Activated CD8-positive, alpha-beta memory T cell treated with anti-CD3 and anti-CD28 coated beads, Interleukin-2, amount 50 U/mL, for 4 hours (primary cell): ENCODE measurements around the gene ABR.

Experiments used
- DNase-seq: peaks from one replicate; pipeline ENCODE4 v3.0.0-alpha.2; 2020

Gene ABR

DNA sequence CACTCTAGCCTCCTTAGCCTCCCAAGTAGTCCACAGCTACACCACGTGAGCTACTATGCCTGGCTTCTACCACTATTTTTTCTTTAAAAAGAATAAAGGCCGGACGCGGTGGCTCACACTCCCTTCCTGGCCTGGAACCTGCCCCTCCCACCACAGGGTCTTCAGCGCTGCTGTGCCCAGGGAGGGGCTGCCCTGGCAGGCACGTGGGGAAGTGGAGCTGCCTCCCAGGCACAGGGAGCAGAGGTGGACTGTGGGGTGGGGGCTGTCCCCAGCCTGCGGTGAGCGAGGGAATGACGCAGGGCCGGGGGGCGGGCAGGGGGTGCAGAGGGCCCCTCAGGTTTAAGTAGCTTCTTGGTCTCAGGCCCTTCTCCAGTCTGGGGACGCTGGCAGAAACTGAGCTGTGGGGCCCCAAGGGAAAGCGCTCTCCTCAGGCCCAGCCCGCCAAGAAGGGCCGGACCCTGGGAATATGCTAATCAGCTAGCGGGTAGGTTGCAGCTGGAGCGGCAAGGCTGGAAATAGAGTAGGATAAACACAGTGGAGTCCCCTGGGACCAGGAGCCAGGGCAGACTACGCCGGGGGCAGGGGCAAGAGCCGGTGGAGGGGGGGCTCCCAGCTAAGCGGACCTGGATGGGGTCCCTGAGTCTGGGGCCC is 136.1 kb downstream of the ABR start:
- DNase-seq: no peak

DNA sequence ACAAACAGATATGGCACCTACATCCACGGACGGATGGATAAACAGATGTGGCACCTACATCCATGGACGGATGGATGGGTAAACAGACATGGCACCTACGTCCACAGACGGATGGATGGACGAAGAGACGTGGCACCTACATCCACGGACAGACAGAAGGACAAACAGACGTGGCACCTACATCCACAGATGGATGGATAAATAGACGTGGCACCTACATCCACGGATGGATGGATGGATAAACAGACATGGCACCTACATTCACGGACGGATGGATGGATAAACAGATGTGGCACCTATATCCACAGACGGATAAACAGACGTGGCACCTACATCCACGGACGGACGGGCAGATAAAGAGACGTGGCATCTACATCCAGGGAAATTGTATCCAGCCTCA is 137.3 kb downstream of the ABR start:
- no peak for DNase-seq

DNA sequence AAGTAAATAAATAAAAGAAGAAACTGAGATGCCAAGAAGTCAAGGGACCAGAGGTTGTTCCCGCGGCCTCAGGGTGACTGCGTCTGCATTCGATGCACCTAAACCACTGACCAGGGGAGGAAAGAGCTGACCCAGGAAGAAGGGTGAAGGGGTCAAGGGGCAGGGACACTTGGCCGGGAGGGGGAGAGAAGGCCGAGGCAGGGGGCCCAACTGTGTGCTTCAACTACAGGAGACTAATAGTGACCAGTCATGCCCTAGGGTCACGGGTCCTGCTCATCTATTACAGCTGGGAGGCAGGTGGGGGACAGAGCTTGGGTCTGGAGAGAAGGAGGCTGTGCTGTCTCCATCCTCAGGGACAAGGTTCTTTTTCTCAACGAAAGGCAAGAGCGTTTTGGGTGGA is 138.0 kb downstream of the ABR start:
- DNase-seq: no peak

DNA sequence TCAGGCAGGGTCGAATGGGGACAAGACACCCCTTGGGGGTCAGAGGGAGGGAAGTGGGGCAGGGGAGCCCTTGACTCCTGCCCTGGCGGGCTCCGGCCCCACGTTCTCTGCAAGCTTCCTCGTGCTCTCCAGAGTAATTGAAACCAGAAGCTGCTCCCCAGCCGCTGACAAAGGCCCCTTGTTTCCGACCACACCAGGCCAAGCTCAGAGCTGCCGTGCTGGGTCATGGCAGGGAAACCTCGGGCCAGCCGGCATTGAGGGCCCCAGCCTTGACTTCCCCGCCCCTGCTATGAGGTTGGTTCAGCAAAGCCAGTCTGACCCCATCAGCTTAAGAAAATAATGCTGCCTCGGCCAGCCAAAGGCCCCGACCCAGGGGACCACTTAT is 139.6 kb downstream of the ABR start:
- no peak for DNase-seq

DNA sequence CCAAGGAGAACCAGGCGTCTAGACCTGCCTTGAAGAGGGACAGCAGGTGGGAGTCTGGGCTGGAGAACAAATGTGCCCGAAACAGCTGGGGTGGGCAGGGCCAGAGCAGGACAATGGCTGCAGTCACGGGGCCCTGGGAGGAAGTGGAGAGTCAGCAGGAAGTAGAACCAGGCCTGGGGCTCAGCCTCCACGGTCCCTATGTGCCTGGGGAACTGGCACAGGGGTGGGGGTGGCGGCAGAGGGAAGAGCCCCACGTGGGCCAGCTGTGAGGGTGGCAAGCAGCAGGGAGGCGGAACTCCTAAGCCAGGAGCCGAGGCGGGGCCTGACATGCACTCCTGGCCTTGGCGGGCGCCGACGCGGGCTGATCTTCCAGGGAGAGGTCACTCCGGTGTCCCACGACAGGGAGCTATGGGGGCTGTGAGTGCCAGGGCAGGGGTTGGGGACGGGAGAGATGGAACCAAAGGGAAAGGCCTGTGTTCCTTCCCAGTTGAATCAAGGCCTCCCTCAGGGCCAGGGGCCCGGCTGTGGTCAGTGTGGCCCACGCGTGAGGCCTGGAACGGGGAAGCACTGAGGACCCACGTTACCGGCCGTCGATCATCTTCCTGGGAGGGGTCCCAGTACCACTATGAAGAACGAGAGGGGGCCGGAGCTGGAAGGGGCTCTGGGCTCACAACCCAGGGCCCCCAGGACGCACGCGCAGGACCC is 140.1 kb downstream of the ABR start:
- DNase-seq: no peak

DNA sequence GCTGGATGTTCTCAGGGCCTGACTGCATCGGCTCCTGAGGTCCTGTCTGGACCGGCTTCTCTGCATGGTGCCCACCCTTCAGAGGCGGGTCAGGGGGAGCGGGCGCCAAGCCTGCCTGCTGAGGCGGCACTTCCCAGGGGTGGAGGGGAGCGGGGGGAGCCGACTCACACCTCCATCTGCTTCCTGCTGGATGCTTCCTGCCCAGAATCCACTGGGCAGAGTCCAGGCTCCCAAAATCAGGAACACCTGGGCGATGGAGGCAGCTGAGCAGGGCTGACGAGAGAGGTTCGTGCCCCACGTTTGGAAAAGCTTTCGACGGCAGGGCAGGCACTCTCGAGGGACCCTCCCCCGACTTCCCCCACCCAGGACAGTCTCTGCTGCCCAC is 140.7 kb downstream of the ABR start:
- no peak for DNase-seq

DNA sequence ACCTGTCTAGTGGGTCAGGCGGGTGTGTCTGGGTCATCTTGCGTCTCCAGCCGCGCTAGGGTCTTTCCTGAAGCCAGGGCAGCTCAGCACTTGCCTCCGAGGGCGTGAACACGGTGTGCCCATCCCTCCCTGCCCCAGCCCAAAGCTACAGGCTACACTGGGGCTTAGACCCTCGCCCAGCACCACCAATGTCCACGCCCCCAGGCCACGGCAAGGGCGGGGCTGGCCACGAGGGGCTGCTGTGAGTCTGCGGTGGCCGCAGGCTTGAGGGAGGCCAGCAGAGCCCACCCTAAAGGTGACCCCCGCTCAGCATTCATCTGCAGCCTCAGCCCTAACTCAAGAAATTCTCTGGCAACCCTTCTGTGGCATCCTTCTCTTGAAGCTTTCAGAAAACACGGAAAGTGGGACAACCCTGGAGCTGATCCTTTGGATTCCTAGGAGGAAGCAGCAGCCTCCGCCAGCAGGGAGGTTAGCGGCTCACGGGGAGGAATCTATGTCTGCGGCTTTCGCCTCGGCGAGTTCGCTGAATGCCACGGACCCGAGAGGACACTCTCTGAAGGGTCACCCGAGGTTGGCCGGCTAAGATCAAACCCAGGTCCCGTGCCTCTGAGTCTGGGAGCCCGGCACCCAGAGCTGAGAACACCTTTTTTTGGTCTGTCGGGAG is 141.2 kb downstream of the ABR start:
- no peak for DNase-seq

DNA sequence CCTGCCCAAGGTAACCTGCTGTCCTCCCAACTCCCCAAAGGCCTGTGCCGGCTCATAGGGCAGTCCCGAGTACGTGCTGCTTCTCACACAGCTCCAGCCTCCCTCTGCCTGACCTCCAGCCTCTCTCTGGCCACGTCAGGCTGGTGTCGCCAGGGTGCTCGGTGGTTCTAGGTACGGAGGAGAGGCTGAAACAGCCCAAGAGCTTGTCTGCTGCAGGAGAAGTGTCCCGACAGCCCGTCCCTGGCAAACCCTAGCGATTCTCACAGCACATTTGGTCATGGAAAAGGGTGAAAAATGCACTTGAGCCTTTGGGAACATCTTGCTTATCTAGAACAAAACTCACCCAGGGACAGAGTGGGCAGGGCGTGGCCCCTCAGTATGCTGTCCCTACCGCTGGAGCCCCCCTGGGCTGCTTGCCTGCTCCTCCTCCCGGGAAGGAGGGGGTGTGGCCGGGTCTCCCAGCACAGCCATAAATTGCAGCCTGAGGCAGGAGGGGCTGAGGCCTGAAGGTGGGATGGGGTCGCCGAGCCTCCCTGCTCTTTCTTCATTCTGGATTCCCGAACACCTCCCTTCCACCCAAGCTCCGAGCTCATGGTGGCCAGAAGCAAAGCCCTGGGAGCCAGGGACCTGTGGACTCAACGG is 142.4 kb downstream of the ABR start:
- no peak for DNase-seq

DNA sequence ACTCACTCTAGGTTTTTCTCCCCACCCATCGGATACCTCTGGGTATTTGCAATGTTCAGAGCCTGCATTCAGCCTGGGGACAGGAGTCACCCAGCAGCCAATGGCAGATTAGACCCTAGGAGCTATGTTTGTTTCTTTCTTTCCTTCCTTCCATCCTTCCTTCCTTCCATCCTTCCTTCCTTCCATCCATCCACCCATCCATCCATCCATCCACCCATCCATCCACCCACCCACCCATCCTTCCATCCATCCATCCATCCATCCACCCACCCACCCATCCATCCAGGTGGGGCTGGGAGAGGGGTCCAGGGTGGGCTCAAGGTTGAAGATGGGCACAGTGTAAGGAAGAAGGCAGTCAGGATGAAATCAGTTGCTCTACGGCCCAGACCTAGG is 142.9 kb downstream of the ABR start:
- no peak for DNase-seq

DNA sequence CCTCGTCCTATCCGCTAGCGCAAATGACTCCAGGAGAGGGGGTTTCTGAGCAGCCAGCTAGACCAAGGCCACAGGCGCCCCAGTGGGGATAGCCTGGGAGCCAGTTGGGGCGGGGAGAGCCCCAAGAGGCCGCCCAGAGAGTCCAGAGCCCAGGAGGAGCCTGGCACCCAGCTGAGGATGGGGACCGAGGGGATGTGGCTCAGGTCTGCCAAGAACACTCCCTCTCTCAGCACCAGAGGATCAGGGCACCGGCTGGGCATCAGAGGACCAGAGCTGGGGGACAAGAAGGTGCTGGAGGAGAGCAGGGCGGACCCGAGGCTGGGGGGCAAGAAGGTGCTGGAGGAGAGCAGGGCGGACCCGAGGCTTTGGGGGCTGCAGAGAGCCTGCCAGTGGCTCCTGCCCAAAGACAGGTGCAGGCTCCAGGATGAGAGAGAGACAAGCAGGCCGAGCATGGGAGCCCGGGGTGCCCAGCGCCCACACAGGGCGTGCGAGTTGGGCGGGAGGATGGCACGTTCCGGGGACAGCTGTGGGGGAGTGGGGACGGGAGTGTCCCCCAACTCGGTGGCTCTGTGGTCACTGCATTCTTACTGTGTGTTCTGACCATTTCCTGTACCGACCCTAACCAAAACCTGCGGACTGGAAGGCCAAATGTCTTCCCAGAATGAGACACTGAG is 143.5 kb downstream of the ABR start:
- no peak for DNase-seq

DNA sequence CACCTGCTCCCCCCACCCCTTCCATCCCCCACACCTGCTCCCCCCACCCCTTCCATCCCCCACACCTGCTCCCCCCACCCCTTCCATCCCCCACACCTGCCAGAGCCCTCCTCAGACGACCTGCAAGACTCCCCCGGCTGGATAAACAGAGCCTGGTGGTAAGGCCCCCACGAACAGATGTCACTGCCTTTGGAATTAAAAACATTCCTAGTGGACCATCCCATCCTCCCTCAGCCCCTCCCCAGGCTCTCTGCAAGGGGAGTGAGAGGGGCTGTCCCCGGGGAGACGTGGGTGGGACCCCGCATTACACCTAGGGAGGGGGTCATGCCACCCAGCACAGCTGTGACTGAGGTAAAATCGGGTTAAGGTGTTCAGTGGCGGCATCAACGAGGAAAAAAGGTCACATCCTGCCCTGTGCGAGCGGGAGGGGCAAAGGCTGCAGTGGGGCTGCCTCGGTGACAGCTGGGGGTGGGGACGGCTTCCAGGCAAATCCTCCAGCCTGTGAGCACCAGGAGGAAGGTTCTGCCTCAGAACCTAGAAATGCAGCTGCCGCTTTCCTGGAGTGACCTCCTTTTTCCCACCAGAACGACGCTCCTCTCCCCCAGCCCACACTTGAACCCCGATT is 144.1 kb downstream of the ABR start:
- DNase-seq: no peak

DNA sequence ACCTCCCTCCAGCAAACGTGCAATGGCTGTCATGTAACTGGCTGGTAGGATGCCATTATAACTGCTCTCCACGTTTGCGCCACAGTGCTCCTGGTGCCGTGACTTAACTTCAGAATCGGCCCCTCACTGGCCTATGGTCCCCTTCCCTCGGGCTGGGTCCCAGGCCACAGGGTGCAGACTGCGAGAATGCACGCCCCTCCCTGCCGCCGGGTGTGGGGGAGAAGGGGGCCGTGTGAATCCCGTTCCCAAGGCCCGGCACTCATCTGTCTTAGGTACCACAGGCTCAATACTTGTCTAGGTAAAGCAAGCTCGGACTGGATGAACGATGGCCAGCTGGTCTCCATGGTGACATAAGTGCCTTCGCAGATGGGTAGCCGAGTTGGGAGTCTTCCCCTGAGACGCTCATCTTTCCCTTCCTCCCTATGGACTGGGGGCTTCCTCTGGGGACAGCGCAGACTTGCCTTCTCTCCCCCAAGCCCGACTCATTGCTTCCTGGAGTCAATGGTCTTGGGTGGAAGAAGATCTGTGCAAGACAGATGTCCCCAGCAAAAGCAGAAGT is 145.1 kb downstream of the ABR start:
- DNase-seq: no peak

DNA sequence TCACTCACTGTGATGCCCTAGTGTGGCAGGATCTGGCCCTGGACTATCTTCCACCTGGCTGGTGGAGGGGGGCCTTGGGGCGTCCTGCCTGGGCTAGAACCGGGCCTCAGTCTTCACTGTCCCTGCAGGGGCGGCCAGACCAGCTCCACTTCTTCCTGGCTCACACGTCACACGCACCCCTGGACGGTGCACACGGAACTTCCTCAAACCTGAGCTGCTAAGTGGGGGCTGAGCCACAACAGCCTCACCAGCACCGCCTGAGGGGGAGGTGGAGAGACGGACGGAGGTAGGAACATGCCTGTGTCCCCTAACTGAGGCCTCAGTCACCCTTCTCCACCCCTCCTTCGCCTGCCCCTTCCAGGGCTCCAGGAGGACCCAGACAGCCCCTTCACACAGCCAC is 146.3 kb downstream of the ABR start:
- no peak for DNase-seq

DNA sequence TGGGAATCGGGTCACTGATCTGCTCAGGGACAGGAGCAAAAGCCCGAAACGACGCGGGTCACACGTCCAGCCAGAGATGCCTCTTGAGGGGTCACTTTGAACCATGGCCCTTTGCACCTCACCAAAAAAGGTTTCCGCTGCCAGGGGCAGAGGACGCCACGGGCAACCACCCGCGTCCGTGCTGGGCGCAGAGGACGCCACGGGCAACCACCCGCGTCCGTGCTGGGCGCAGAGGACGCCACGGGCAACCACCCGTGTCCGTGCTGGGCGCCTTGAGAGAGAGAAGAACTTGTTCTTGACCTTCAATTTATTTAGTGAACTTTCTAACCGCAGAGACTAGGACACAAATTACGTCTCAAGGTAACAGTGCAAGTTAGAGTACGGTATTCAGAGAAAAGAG is 147.4 kb downstream of the ABR start:
- DNase-seq: no peak

DNA sequence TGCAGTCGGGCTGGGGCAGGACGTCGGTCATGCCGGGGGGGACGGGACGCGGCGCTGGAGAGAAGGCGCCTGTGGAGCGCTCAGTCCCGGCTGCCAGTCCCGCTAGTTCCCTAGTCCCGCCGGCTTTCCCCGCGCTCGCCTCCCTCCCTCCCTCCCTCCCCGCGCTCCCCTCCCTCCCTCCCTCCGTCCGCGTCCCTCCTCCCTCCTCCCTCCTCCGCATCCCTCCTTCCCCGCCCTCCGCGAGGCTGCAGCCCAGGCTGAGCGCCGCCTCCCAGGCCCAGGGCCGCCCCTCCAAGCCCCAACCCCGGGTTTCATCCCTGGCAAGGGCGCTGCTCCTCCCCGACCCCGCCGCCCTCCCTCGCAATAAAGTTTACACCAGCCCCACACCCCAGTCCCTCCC is 148.1 kb downstream of the ABR start:
- no peak for DNase-seq

DNA sequence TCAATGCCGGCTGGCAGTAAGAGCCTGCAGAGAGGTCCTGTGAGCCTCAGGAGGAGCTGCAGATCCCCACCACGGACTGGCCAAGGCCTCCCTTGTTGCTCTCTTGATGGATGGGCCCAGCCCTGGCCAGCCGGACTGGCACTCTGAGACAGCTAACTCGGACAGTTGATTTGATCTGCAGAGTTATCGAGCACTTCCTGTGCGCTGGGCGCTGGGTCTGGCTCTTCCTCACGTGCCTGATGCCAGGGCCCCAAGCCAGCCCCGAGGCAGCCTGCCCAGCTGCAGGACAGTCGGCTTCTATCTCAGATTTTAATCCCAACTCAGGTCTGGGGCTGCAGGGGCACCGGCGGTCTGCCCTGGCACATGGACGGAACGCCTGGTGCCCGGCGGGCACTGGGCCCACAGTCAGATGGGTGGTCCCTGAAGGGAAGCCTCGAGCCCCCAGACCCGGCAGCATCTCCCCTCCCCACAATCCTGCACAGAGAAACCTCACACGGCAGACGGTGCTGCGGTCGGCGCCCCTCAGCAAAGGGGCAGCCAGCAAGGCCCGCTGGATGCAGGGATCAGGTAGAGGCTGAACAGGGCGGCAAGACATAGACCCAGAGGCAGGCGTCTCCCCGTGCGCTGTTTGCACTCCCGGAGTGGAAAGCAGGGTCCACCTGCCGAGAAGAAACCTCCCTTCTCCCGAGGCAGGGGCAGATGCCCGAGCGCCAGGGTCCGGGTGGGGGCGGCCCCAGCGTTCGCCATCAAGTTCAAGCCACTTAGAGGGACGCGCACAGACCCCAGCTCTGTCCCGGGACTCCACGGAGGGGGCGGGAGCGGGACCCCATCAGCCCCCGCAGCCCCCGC is 148.9 kb downstream of the ABR start:
- no peak for DNase-seq

DNA sequence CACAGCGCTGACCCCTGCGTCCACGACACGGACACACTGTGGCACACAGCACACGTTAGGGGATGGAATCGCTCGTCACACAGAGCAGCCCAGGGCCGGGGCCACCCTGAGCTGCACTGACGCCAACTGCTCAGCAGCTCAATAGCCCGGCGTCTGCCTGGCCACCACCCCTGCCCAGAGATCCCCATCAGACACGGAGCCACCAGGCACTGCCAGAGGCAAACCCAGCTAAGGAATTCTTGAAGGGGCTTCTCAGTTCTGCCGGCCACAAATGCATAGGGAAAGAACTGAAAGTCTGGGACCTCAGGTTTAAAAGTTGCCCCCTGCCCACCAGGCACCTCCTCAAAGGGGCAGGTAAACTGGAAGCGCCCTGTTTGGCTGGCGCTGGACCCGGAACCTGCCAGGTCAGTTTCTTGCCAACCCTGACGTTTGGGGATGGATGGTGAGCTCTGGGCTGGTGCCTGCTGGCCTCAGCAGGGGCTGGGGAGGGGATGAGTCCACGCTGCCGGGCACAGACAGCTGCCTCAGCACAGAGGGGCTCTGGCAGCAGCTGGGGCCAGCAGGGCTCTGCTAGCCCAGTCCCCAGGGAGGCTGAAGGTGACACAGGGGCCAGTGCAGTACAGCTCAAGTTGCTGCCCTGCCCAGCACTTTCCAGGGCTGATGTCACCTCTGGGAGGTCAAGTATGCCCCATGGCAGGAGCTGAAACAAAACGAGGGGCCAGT is 149.7 kb downstream of the ABR start:
- no peak for DNase-seq

DNA sequence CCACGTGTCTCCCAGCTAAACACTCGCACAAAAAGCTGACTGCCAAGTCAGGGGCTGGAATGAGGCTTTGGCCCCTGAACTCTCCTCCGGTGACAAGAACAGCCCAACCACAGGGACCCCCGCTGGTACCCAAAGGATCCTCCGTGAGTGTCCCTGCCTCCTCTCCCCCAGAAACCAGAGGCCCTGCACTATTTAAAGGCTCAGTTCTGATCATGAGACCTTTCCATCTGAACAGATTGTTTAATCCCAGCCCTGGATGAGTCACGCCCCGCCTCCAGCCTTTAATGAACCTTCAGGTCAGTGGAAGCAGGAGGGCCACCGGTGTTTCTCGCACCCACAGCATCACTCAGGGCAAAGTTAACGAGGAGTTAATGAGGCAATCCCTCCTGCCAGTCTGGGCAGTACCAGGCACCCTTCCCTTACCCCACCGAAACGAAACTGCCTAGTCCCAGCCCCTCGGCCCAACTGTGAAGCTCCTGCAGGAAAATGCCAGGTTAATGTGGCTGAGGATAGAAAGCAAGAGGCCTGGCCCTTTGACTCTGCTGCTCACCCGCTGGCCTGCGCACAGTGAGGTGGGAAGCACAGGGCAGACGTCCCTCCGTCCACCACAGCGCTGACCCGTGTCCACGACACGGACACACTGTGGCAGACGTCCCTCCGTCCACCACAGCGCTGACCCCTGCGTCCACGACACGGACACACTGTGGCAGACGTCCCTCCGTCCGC is 150.4 kb downstream of the ABR start:
- no peak for DNase-seq

DNA sequence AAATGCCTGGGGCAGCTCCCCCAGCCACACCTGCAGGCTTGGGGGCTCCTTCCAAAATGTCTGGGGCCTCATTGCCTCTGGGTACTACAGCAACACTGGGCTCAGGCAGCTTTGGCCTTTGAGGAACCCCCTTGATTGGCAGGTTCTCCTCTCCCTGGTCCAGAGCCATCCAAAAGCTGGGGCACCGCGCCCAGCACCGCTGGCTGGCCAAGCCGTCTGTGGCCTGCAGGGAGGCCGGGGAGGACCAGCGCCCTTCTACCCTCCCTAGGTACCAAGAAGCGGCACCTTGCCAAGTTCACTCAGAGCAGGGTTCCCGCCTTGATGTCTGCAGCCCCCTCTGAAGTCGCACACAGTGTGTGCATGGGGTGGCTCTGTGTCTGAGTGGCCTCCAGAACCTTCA is 152.7 kb downstream of the ABR start:
- DNase-seq: no peak

DNA sequence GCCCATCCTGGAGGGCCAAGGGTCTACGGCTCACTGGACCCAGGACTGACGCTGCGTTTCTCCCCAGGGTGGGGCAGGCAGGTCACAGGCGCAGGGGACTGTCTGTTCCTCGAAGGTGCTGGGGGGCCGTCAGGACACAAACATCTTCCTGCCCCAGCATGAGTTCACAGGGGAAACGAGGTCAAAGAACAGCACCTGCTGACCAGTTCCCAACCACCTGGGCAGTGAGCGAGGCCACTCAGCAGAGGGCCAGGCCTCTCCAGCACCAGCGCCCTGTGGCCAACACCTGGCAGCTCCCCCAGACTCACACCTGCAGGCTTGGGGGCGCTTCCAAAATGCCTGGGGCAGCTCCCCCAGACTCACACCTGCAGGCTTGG is 153.2 kb downstream of the ABR start:
- DNase-seq: no peak
